HG03558 (cell line): Measurements from ENCODE around the gene ESPN.
"Not testable (repeated sequence)": the region's sequence is repeated elsewhere in the genome, so short reads cannot be mapped to it uniquely, and the experiment has no call there.

Experiments used
- ATAC-seq: cut with Tn5 transposase; IDR thresholded peaks from one replicate; pipeline ENCODE4 v1.9.1; 2021; ENCODE audit warnings: moderate number of reproducible peaks; ENCODE audit not compliant: unreplicated experiment; ENCODE audit errors: extremely low read depth

ESPN gene

DNA sequence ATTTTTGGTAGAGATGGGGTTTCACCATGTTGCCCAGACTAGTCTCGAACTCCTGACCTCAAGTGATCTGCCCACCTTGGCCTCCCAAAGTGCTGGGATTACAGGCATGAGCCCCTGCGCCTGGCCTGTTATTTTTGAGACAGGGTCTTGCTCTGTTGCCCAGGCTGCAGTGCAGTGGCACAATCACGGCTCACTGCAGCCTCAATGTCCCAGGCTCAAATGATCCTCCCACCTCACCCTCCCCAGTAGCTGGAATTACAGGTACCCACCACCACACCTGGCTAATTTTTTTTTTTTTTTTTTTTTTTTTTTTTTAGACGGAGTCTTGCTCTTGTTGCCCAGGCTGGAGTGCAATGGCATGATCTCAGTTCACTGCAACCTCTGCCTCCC is 69.3 kb downstream of the ESPN start:
- ATAC-seq: not testable (repeated sequence)

DNA sequence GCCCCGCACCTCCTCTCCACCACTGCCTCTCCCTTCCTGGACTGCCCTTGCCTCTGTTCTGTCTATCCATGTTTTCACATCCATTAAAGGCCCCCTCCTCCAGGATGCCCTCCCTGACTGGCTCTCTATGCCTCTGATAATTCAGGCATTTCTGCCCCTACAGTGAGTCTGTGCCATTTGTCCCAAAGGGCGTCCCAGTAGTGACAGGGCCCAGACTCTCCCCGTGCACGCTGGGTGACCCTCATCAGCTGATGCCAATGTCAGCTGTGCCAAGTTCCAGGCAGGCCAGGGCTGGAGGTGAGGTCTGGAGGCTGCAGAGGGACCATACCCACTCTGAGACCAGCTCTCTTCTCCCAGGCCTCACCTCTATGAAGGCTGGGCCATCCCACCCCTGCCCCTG is 70.1 kb downstream of the ESPN start:
- no peak for ATAC-seq

DNA sequence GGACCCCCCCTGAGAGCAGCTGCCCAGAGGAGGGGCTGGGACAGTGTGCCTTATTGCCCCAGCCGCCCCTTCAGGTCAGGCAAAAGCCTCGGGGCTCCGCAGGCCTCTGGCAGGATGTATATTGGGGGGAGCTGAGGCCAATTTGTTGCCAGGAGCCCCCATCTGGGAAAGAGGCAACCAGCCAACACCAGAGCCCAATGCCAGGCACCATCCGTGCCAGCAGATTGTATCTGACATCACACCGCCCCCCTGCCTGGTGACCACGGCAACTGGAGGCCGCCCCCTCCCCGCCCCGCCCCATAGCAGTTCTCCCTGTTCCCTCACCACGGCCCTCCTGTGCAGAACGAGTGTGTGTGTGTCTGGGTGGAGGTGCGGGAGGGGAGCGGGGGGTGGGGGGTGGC is 70.5 kb downstream of the ESPN start:
- ATAC-seq: no peak

DNA sequence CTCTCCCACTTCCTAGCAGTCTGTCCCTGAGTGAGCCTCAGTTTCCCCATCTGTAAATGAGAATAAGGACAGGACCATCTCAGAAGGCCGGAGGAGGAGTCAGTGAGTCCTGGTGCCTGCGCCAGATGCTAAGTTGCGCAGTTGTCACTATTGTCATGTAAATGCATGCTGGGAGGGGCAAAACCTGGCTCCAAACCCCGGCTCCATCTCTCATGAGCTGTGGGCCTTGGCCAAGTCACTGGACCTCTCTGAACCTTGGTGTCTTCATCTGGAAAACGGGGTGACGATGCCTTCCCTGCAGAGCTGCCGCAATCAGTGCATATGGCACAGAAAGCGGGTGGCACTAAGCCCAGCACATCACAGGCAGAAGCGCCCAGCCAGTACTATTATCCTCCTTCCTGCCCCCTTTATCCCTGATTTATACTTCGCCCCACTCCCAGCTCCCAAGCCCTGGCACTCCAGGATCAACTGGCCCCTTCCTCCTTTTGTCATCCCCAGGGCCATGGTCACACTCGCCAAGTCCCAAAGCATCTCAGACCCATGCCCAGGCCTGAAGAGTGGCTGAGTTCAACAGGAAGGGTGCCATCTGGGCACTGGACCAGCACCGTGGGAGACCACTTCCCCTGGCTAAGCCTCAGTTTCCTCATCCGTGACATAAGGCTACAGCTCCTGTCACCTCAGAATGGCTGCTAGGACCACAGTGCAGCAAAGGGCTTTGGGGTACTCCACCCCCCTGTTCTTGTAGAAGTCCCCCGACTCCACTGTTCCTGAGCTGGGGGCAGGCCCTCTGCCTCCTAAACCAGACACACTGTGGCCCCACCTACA is 71.2 kb downstream of the ESPN start:
- no peak for ATAC-seq

DNA sequence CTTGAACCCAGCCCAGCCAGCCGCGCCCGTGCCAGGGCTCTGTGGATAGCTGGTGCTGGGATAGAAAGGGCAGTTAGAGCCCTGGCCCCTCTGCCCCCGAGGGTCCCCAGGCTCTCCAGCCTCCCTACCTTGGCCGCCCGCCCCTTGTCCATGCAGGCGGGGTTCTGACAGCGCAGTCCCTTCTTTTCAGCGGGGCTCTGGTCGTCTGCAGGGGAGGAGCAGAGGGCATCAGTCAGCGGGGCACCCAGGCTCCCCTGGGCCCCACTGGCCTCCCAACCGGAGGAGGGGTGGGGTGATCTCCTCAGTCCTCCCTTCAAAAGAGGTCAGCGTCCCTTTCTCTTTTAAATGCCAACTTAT is 71.8 kb downstream of the ESPN start:
- ATAC-seq: no peak

DNA sequence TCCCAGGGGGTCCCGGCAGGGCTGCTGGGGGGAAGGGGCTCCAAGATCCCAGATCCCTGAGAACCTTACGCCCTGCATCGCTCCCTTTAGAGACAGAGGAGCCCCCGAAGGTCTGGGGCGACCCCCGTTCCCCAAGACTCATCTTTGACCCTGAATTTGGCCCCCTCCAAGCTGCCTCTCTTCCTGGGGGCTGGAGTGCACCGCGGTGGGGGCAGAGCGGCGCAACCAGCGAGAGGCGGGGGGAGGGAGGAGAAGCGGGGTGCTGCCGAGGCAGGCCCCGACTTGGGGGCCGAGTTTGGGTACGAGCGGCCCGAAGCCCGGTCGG is 72.3 kb downstream of the ESPN start:
- no peak for ATAC-seq

DNA sequence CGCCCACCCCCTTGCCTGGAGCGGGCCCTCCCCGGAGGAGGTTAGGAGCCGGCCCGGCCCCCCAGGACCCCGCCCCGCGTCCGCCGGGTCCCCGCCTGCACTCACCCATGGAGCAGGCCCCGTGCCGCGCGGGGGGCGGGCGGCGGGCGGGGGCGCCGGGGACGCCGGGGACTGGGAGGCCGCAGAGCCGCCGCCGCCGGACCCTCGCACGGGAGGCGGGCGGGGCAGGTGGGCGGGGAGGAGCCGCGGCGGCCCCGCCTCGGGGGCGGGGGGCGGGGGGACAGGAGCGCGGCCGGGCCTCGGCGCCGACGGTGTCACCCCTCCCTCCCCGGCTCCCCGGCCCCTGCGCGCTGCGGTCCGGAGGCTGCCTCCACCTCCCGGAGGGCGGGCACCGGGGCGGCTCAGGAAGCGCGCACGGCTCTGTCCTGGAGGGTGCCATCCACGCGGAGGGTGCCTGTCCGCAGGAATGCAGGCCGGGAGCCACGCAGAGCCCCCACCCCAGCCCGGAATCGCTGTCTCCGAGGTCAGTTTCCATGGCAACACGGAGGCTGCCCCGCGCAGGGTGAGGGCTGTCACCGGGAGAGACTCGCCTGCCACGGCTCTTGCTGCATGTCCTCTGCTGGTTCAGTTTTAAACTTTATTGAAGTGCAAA is 72.8 kb downstream of the ESPN start:
- no peak for ATAC-seq

DNA sequence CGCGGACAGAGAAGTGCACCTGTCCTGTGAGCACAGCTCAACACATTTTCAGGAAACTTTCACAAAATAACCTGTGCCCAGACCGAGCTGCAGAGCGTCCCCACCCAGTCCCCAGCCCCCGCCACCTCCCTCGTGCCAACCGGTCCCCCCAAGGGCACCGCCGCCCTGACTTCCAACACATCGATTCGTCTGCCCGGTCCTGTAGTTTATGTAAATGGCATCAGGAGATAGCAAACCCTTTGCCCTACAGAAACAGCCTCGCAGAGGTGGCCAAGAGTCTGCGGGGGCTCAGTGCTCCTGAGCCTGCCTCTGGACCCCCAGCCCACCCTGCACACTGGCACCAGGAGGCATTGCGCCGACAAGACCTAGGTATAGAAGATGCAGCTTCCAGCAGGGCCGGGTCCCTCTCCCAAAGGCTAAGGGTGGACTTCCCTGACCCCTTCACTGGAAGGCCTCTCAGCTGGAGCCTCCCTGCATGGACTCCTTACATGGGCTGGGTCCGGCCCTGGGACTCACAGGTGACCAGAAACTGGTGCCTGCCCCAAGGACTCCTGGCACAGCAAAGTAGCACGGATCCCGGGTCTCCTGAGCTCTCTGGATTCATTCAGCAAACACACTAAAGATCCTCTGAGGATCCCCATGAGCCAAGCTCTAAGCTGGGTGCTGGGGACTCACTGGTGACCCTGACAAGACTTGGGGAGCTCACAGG is 73.4 kb downstream of the ESPN start:
- ATAC-seq: no peak

DNA sequence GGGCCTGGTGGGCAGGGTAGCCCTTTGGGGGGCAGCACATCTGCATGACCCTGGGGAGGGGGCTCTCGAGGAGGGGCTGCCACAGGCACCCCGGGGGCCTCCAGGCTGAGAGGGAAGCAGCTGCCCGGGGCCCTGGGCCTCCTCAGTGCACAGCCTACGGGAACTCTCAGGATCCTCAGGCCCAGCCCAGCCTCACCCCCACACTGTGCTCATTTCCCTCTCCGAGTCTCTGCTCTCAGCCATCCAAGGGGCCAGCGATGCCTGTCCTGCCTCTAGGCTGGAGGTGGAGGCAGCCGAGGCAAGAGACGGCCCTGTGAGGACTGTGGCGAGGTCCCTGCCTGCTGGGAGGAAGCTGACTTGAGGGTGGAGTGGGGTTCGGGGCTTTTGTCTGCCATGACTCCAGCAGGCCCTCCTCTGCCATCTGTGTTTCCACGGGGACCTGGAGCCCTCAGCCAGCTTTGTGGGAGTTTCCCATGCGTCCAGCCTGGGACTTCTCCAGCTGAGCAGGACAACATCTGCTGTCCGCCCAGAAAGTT is 74.1 kb downstream of the ESPN start:
- no peak for ATAC-seq

DNA sequence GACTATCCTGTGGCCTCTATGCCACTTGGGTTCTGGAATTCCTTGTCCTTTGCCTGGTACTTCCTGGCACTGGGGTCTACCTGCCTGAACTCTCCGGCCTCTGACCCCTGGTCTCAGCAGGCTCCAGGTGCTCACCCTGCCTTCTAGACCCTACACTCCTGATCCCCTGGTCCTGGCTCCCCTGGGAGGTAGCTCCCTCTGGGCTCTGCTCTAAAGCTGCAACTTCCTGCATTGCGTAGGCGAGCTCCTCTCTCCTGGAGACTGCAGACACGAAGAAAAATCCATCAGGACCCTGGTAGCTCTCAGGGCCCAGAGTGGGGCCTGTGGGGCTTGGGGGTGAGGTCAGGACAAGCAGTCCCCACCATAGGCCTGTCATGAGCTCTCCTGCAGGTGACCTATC is 74.7 kb downstream of the ESPN start:
- no peak for ATAC-seq

DNA sequence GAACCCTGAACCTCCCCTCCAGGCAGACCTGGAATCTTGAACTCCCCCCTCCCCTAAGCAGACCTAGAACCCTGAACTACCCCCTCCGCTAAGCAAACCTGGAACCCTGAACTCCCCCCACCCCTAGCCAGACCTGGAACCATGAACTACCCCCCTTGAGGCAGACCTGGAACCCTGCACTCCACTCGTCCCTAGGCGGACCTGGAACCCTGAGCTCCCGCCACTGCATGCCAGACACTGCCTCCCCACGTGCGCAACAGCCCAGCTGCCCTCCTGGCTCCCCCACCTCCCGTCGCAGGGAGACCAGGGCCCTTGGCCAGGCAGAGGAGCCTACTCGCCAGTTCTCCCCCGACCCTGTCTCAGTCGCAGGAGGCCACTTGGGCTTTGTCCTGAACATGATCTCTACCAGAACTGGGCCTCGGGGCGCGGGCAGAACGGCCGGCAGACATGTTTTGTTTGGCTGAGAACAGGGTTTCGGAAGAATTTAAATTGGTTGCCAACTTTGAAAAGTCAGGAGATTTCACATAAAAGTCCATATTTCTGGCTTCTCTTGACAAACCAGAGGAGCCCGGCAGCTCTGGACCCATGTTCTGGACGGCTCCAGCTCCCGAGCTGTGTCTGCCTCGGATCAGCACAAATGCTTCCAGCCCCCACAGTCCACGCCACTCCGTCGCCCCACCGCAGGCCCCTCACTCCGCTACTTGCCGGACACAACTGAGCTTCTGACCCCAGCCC is 76.1 kb downstream of the ESPN start:
- ATAC-seq: no peak

DNA sequence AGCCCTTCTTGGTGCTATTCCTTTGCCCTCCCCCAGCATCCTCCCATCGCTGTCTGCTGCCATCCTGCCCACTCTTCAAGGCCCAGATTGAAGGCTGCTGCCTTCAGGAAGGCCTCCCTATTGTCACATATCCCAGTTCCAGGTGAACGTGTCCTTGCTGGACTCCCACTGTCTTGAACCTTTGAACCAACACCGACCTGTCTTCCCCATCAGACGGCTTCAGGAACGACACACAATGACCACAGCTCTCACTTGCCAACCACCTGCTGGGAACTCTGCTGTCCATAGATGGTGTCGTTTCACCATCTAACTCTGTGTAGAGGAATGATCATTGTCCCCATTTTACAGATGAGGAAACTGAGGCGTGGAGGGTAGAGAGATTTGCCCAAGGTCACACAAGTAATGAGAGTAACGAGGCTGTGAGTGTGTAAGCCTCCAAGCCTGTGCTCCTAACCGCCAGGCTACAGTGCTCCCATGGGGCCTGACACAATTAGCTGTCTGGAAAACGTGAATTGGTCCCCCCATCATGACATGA is 76.8 kb downstream of the ESPN start:
- no peak for ATAC-seq

DNA sequence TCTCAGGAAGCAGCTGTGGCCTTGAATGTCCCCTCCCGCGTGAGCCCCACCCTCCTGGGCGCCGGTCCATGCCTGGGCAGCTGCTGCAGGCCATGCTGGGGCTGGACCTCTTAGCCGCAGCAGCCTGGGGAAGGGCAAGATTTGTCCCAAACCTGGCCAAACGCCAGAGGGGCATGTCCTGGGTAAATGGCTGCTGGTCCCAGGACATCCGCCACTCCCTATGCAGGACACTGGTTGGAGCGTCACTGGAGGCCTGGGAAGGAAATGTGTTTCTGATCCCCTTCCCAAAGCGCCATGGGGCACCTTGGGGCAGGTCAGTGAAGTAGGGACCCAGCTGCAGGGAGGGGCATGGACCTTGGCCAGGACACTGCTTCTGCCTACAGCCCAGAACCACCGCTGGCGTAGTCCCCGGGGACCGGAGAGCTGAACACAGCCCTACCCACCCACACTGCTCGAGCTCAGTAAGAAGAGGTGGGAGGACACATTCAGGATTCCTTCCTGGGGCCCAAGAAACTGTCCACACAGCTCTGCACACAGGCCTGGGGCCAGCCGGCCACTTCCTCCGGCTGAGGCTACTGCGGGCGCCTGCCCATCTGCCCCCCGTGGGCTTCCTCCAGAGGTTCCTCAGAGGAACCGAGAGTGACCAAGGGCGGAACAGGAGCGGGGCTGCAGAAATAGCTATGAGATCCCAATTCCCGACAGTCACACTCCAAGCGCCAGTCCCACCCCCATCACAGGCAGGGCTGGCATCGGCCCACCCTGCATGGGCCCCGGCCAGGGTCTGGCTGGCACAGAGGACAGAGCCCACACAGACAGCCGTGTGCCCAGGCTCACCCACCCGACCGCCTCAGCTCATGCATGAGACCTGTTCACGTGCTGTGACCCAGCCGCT is 77.7 kb downstream of the ESPN start:
- ATAC-seq: no peak

DNA sequence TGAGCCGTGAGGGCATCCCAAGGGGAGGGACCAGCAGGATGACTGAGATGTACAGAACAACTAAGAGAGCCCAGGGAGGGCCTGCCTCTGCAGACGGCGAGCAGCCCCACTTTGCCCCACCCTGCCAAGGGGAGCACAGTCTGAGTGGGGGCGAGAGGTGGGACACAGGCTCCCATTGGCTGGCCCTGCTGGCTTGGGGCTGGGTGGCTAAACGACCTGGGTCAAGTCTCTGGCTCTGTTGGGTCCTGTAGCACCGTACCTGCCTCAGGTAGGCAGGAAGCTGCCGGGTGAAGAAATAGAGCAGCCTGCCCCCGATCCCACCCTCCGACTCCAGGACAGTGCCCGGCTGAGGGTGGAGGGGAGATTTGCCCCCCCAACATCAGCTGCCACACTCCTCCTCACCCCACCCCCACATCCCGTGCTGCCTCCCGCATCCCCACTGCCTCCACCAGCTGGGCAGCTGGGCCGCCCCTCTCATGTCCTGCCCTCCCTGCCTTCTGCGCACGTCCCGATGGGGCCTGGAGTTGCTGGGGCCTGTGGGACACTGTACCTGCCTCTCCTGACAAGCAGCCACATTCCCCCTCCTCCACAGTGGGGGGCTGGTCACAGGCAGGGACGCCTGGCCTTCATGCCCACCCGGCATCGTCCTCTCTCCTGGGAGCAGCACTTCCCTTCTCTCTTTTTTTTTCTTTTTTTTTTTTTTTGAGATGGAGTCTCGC is 79.5 kb downstream of the ESPN start:
- no peak for ATAC-seq

DNA sequence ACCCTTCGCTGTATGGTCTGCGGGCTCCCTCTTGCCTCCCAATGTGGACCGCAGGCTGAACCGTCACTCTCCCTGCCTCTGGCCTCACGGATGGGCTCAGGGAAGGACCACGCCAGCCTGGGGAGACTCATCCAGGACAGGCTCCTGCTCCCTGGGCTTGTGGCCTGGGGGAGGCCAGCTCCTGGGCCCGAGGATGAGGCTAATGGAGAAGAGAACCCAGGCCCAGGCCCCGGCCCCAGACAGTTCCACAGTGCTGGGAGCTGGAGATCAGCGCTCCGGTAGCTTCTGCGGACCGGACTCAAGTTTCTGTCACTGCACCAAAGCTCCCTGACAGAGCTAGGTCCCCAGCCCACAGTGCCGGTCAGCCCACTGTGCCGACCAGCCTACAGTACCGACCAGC is 80.3 kb downstream of the ESPN start:
- no peak for ATAC-seq

DNA sequence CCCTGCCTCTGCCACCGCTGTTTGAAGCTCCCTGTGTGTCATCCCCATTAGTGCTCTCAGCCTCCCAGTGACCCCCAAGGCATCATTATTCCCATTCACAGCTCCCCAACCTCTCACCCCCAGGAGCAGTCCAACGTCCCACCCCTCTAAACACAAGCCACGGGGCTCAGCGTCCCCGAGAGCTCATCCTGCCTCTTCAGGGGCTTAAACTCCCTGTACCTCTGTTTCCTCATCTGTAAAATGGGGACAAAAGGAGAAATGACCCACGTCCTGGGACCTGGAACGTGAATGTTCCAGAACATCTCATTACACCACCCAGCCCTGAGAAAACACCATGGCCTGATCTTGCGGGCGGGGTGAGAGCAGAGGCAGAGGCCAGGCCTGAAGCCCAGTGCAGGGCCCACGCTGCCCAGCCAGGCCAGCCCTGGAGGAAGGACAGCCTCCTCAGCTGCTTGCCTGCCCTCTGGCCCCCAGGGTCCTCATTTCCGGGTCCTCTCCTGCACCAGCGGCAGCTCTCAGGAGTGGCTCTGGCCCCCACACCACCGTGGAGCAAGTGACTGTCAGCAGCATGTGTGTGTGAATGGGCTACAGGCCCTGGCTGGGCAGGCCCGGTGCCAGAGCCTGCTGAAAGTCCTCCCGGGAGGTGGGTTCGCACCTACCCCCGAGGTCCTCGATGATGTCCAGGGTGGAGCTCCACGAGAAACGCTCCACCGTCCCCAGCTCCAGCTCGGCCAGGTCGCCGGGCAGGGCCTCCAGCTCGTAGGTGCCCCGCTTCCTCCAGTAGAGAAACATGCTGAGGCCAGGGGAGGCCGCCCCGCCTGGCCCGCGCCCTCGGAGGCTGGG is 81.0 kb downstream of the ESPN start:
- ATAC-seq: no peak

DNA sequence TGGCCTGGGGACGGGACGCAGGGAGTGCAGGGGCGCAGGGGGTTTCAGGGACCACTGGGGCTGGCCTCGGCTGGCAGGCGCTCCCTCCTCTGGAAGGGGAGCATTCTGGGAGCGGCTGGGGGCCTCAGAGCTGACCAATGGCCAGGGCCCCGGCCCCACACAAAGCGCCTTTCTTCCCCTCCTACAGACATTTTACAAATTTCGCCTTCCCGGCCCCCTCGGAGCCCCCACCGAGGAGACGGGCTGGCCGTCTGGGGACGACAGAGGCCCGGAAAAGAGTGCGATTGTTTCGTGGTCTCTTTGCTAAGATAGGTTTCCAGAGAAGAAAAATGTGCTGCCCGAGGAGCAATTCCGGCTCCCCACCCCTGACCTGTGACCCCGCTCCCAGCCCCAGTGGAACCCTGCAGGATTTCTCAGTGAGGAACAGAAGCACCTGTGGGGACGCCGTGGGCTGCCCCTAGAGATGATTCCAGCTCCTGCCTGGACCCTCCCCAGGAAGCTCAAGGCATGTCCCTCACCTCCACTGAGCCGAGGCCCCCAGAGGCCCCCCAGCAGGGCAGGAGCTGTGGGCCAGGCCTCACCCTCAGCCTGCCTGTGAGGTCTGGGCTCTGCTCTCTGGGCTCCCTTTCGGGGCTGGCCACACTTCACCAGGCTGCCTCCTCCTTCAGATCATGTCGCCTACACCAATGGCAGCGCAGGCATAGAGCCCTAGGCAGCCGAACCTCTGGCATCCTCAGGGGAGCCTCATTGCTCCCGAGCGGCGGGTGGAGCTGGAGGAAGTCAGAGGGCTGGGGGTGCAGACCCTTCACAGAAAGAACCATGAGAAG is 81.8 kb downstream of the ESPN start:
- no peak for ATAC-seq
